ENCODE data around the gene DAO.

DNA sequence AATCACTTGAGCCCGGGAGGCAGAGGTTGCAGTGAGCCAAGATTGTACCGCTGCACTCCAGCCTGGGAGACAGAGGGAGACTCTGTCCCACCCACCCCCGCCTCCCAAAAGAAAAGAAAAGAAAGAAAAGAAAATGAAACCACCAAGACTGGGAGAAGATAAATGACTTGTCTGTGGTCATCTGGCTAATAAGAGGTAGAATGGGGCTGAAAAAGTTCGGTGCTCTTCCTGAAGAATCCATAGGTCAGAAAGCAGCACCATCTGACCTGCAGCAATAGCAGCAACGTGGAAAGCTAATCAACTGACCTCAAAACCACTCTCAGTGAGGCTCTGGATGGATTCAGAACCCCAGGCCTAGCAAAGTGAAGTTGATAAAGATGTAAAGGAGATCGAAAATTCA, 47.7 kb upstream of the DAO start:
- TF ChIP-seq, protein P1, sequence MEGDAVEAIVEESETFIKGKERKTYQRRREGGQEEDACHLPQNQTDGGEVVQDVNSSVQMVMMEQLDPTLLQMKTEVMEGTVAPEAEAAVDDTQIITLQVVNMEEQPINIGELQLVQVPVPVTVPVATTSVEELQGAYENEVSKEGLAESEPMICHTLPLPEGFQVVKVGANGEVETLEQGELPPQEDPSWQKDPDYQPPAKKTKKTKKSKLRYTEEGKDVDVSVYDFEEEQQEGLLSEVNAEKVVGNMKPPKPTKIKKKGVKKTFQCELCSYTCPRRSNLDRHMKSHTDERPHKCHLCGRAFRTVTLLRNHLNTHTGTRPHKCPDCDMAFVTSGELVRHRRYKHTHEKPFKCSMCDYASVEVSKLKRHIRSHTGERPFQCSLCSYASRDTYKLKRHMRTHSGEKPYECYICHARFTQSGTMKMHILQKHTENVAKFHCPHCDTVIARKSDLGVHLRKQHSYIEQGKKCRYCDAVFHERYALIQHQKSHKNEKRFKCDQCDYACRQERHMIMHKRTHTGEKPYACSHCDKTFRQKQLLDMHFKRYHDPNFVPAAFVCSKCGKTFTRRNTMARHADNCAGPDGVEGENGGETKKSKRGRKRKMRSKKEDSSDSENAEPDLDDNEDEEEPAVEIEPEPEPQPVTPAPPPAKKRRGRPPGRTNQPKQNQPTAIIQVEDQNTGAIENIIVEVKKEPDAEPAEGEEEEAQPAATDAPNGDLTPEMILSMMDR (IDR thresholded peaks at IDR 0.05): no peak
- TF ChIP-seq POLR2A (IDR thresholded peaks at IDR 0.05): no peak
